Melanocyte of skin (primary cell): ENCODE results near the gene R3HCC1L. TPM values are rescaled to one million over a fixed set of nuclear protein-coding genes. Genes with fewer than 3 reads are reported as not detected.

Experiments
- total RNA-seq, 2 donors: library from RNA; depleted of rRNA; stranded (reverse); fragments of >200 nt; gene quantifications; 2 replicates each; pipeline ENCODE4 v1.2.3, GENCODE V29; 2012

The R3HCC1L gene
- 10 to 100 TPM; 19.3 TPM for total RNA-seq

GRCh38 chr10:98134431-98135221 is at the start of gene R3HCC1L:
Gene R3HCC1L (plus strand): TSS chr10:98134657. CDS start chr10:98208115, 73,458 bp downstream.

DNA sequence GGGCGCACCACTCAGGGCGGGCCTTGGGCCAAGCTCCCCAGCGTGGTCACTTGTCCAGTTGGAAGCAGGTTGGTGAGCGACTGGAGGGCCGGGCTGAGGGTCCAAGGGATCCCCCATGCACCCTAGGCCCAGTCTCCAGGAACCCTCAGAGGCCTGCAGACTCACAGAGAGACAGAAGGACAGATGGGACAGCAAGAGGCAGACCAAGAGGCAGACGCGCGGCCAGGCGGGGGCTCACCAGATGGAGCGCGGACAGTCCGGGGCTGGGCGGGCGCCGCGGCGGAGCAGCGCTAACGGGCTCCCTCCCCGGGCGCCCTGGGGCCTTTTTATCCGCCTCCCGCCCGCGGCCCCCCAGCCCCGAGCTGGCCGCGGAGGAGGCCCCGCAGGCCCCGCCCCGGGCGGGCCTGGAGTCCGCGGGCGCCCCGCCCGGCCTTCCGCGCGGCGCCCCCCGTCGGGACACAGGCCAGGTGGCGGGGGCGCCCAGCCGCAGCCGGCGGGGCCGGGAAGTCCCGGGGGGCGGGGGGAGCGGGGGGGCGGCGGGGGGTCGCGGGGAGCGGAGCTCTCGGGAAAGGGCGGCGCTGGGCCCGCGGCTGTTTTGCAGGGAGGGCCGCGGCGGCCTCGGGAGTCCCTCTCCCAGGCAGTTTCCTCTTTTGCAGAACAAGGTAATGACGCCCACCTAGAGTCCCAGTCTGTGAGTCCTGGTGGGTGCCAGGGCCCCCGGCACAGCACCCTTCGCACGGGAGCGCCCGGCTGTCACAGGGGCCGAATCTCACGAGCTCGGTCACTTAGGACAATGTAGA is 133.6 kb downstream of the R3HCC1L start, which contains the start of gene LOXL4:
Gene LOXL4, minus strand, starts transcription at position 301 of the 800 bp plus-strand sequence. CDS start 5,175 bp downstream, outside the sequence.

Other genes with a start within 250 kb of the R3HCC1L start
- under 1 TPM; under 0.01 to 0.34 TPM for gene CRTAC1, start 104.0 kb upstream of the R3HCC1L start, total RNA-seq
- under 1 TPM; 0.33 to 0.34 TPM for gene LOXL4, start 133.5 kb downstream of the R3HCC1L start, total RNA-seq